Renal pelvis (tissue), 12 donors: ENCODE results near the gene RASSF3. TPM values are rescaled to one million over a fixed set of nuclear protein-coding genes. Genes with fewer than 3 reads are reported as not detected.
"Not testable (repeated sequence)": the region's sequence is repeated elsewhere in the genome, so short reads cannot be mapped to it uniquely, and the experiment has no call there.

Experiments
- DNase-seq: peaks from one replicate; pipeline ENCODE4 v3.0.0-alpha.2; 2013
- long read RNA-seq, 16 experiments: transcript quantifications; one replicate each; lab custom pipeline, GENCODE V29; 2026
- polyA plus RNA-seq, 3 donors: library from polyadenylated mRNA; unstranded; fragments of 120-200 nt; gene quantifications; one replicate each; pipeline ENCODE4 v1.2.1, GENCODE V29; 2013; ENCODE audit not compliant: insufficient read length in 3 of 3

The RASSF3 gene, protein sequence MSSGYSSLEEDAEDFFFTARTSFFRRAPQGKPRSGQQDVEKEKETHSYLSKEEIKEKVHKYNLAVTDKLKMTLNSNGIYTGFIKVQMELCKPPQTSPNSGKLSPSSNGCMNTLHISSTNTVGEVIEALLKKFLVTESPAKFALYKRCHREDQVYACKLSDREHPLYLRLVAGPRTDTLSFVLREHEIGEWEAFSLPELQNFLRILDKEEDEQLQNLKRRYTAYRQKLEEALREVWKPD
- polyA plus RNA-seq = 10 to 100 TPM; 16.5 to 19.0 (median 18.3) TPM
- long read RNA-seq, donor 1, partial matches to known transcripts = 0 of 4 reads
- long read RNA-seq, donor 1, other reads (novel, unspliced or antisense) = 0 of 4 reads
- long read RNA-seq, donor 2, partial matches to known transcripts = 0 of 4 reads
- long read RNA-seq, donor 2, other reads (novel, unspliced or antisense) = 0 of 4 reads
- long read RNA-seq, donor 3, transcript RASSF3-204 (5 exons, 3,492 nt) = major isoform, 6 of 6 reads
- long read RNA-seq, donor 3, partial matches to known transcripts = 0 of 6 reads
- long read RNA-seq, donor 3, other reads (novel, unspliced or antisense) = 0 of 6 reads
- long read RNA-seq, donor 4, partial matches to known transcripts = 24 of 26 reads
- long read RNA-seq, donor 4, other reads (novel, unspliced or antisense) = 0 of 26 reads
- long read RNA-seq, donor 5, partial matches to known transcripts = 20 of 23 reads
- long read RNA-seq, donor 5, other reads (novel, unspliced or antisense) = 0 of 23 reads
- long read RNA-seq, donor 6, partial matches to known transcripts = 0 of 2 reads
- long read RNA-seq, donor 6, other reads (novel, unspliced or antisense) = 0 of 2 reads
- long read RNA-seq, donor 7, transcript RASSF3-204 (5 exons, 3,492 nt) = major isoform, 8 of 8 reads
- long read RNA-seq, donor 7, partial matches to known transcripts = 0 of 8 reads
- long read RNA-seq, donor 7, other reads (novel, unspliced or antisense) = 0 of 8 reads
- long read RNA-seq, donor 8, partial matches to known transcripts = 0 of 4 reads
- long read RNA-seq, donor 8, other reads (novel, unspliced or antisense) = 0 of 4 reads
- long read RNA-seq, donor 9, partial matches to known transcripts = 99 of 118 reads
- long read RNA-seq, donor 9, other reads (novel, unspliced or antisense) = 16 of 118 reads
- long read RNA-seq, donor 10, partial matches to known transcripts = 0 of 2 reads
- long read RNA-seq, donor 10, other reads (novel, unspliced or antisense) = 0 of 2 reads
- long read RNA-seq, donor 11, transcript RASSF3-204 (5 exons, 3,492 nt) = major isoform, 5 of 5 reads
- long read RNA-seq, donor 11, partial matches to known transcripts = 0 of 5 reads
- long read RNA-seq, donor 11, other reads (novel, unspliced or antisense) = 0 of 5 reads
- long read RNA-seq, donor 12, transcript RASSF3-204 (5 exons, 3,492 nt) = major isoform, 13 of 13 reads
- long read RNA-seq, donor 12, partial matches to known transcripts = 0 of 13 reads
- long read RNA-seq, donor 12, other reads (novel, unspliced or antisense) = 0 of 13 reads
- long read RNA-seq, donor 13, transcript RASSF3-204 (5 exons, 3,492 nt) = major isoform, 5 of 5 reads
- long read RNA-seq, donor 13, partial matches to known transcripts = 0 of 5 reads
- long read RNA-seq, donor 13, other reads (novel, unspliced or antisense) = 0 of 5 reads
- long read RNA-seq, donor 14 = 0 reads
- long read RNA-seq, donor 15, transcript RASSF3-204 (5 exons, 3,492 nt) = major isoform, 9 of 9 reads
- long read RNA-seq, donor 15, partial matches to known transcripts = 0 of 9 reads
- long read RNA-seq, donor 15, other reads (novel, unspliced or antisense) = 0 of 9 reads
- long read RNA-seq, donor 16, transcript RASSF3-204 (5 exons, 3,492 nt) = major isoform, 8 of 8 reads
- long read RNA-seq, donor 16, partial matches to known transcripts = 0 of 8 reads
- long read RNA-seq, donor 16, other reads (novel, unspliced or antisense) = 0 of 8 reads

DNA sequence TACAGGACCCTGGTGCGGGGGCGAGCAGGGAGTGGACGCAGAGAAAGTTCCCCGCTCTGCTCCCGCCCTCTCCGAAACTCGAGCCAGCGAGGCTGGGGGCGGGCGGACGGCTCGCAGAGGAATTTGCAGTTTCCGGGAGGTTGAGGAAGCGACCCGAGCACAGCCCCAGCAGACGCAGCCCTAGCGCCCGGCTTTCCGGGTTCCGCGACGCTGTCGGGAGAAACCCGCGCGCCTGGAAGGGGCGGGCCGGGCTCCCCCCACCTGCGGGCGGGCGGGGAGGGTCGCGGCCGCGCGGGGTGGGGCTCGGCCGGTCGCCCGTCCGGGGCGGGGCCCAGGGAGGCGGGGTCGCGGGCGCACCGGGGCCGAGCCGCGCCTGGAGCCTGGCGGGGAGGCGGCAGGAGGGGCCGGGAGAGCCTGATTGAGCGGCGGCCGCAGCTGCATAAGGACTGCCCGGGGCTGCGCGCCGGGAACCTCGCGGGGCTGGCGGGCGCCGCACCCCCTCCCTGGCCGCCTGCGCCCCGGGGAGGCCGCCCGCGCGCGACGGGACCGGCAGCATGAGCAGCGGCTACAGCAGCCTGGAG is at the start of gene RASSF3:
TSS of gene RASSF3 (plus strand) at position 417 of the 581 bp plus-strand sequence. CDS start at position 555, 138 bp downstream.
- DNase-seq = peak; percentile 76

DNA sequence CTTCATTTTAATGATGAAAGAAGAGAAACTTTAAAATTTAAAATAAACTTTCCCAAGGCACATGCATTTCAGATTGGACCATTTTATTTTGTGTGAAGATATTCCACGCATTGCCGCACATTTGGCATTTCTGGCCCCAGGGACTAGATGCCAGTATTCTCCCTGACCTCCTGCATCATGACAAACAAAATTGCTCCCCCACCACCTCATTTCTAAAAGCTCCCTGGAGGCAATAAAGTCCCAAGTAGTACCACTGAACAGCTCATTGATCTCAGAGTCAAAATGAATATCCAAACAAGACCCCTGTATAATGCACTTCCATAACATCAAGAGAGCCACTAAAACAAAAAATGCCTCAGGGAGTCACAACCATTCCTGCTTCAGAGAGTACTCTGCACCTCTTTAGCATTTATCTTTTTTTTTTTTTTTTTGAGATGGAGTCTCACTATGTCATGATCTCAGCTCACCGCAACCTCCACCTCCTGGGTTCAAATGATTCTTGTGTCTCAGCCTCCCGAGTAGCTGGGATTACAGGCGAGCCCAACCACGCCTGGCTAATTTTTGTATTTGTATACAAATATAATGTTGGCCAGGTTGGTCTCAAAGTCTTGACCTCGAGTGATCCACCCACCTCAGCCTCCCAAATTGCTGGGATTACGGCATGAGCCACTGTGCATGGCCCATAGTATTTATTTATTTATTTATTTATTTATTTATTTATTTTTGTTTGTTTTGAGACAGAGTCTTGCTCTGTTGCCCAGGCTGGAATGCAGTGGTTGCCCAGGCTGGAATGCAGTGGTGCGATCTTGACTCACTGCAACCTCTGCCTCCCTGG is 48.8 kb upstream of the RASSF3 start:
- DNase-seq = no peak

DNA sequence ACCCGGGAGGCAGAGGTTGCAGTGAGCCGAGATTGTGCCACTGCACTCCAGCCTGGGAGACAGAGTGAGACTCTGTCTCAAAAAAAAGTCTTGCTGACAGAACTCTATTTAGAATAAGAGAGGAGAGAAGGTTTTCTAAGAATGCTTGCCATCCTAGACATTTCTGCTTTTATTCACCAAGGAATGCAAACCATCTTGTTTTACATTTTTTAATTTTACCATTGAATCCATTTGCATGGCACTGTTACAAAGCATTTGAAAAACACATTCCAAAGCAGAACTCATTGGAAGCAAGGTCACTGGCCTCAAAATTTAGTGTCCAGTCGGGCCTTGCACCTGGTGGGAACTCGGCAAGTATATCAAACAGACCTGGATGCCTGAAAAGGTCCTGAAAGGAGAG is 44.2 kb upstream of the RASSF3 start:
- DNase-seq = no peak

DNA sequence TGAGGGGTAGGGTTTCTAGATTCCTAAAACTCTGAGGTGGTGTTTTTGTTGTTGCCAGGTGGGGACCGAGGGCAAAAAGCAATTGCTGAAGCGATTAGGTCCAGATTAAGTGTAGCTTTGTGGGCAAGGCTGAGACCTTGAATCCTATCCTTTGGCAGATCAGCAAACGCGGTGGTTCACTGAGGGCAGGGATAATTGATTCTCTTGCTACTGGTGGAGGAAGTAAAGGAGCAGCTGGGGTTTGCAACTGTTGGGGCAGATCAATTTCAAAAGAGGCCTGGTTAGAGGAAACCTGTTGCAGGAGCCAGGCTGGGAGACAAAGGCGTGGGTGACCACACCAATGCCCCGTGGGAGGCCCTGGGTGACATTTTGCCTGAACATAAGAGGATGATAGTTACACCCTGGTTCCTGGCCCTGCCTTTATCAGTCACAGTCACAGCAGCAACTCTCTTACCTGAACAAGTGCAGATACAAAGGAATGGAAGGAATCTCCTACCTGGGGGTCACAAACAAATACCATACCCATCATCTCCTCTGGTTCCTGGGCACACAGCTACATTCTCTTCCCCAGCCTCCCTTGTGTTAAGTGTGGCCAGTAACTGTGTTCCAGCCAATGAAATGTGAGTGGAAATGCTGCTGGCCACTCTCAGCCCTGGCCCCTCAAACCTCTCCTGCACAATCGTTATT is 43.3 kb upstream of the RASSF3 start:
- no peak for DNase-seq

DNA sequence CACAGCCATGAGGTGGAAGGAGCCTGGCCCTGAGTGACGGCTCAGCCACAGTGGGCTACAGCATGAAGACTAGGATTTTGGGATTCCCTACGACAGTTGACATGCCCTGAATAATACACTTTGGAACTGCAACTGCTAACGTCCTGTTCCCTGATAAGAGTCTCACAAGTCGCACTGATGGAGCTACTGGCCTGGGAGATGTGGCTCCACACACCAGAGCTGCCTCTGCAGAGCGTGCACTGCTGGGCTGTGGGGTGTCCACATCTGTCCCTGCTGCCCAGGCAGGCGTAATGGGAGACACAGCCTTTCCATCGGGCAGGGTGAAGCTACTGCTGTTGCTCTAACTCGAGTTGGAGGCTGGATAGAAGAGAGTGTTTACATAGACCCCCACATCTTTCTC is 42.7 kb upstream of the RASSF3 start:
- no peak for DNase-seq

DNA sequence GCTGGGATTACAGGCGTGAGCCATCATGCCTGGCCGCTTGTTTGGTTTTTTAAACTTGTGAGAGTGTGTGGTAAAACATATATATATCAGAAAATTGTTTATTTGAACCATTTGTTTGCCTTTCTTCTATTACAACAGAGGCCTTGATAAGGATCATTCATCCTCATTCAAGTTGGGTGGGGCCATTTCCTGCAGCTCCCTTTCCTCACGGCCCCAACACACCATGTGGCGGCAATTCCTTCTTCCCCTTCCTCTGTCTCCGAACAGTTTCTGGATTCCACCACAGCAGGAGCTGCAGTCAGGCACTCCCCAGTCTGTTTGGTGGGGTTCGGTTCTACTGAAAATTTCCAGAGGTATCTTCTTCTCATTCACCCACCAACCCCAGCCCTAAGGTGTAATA is 42.0 kb upstream of the RASSF3 start:
- DNase-seq = no peak

DNA sequence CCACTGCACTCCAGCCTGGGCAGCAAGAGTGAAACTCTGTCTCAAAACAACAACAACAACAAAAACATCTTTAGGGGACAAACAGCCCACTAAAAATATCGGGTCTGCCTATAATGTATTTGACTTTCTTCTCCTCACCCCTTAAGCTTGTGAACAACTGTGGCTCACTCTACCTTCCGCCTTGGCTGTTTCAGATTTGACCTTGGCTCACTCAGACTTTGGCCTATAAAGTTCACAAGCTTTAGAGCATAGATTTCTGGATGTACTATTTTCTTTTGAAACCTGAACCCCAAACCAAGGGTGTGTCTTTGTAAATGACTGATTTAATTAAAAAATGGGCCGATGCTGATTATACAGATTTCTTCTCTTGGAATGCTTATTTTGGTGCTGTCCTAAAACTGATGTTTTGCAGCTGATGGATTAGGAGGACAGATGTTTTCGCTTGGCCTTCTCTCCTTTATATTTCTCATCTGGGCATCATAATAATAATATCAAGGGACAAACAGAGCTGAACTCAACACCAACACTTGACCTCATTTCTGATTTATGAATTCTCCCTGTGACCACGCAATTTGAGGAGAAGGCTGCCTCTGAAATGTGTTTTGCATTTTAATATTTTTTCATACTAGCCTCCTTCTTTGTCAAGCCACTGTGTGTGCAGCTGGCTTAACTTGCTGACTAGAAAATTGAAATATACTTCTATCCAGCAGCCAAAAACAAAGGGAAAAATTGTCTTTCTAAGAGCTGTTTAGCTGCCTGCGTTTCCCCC is 40.2 kb upstream of the RASSF3 start:
- DNase-seq = no peak

DNA sequence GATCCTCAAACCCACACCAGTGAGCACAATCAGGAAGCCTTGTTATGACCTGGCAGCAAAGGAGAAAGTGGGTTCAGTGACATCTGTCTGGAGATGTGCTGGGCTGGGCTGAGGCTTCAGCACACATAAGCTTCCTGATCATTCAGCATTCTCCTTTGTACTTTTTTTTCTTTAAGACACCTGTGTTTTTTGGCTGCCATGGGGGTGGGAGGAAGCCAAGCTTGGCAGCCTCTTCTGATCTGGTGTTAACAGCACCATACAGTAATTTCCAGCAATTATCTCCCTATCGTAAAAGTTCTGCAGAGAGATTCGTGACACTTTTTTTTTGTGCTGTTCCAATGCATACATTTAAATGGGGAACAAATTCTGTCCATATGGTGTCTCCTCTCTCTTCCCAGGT is 38.9 kb upstream of the RASSF3 start:
- no peak for DNase-seq

DNA sequence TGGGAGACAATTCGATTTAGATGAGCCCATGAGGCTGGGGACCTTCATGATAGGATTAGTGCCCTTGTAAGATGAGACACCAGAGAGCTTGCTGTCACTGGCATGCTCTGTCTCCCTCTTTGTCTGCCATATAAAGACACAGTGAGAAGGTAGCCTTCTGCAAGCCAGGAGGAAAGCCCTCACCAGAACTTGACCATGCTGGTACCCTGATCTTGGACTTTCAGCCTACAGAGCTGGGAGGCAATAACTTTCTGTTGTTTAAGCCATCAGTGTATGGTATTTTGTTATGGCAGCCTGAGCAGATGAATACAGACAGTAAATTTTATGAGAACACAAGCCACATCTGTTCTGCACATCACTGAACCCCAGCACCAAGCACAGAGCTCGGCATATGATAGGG is 38.1 kb upstream of the RASSF3 start:
- no peak for DNase-seq

DNA sequence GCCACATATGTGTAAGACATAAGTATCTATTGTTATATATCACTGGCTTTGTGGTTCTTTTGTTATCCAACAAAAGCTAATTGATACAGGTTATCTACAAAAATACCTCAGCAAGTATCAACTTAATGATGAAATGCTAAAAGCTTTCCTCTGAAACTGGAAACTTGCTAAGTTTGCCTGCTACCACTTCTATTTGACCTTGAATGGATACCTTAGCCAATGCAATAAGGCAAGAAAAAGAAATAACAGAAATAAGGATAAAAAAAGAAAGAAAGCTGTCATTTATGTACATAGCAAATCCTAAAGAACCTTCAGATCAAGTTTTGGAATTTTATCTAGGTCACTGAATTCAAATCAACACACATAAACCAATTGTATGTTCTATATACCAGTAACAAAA is 35.5 kb upstream of the RASSF3 start:
- no peak for DNase-seq

DNA sequence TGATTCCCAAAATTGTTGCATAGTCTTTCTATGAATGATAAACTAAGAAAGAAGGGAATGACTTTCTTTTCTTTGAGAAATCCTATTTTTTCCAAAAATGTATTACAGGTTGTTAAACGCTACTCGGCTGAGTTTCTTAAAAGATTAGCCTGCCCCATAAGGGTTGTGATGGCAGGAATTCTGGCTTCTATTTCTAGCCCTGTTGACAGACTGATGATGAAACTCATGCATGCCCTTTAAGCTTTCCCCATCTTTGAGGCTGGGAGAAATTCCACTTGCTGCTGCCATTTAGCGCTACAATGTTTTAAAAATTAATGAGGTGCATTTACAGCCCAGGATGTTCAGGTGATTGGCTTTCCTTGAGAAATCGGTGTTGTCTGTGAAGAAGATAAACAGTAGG is 33.2 kb upstream of the RASSF3 start:
- DNase-seq = no peak

DNA sequence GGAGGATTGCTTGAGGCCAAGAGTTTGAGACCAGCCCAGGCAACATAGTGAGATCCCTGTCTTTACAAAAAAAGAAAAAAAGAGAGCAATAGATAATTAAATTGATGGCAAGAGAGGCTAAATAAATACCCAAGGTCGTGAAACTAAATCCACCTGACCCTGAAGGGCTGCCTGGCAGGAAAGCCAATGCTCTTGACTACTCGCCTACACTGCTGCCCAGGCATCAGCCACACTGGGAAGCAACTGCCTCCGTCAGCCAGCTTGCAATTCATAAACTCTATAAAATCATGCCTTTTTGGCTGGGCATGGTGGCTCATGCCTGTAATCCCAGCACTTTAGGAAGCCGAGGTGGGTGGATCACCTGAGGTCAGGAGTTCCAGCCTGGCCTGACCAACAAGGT is 31.7 kb upstream of the RASSF3 start:
- DNase-seq = no peak

DNA sequence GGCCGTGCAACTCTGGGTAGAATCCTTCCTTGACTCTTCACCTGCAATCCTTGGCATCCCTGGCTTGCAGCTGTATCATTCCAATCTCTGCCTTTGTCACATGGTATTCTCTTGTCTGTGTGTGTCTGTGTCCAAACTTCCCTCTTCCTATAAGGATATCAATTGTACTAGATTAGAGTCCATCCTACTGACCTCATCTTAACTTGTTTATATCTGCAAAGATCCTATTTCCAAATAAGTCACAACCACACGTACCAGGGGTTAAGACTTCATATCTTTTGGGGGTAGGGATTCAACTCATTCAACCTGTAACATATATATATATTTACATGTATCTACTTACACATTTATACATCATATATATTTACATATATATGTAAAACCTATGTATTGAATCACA is 29.6 kb upstream of the RASSF3 start:
- no peak for DNase-seq

DNA sequence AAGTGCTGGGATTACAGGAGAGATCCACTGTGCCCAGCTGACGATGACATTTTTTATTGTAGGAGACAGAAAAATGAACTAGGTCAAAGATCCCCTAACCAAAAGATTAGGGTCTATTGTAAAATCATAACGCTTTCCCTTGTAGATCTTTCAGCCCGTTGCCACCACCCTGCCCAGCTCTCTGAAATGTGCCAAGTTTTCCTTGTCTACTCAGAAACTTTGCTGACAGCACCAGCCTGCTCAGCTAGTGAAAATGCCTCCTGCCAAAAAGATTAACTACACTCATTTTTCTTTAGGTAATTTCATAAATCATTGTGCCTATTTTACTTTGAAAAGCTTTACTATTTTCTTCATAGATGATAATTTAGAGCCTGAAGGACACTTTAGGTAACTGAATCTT is 28.2 kb upstream of the RASSF3 start:
- no peak for DNase-seq

DNA sequence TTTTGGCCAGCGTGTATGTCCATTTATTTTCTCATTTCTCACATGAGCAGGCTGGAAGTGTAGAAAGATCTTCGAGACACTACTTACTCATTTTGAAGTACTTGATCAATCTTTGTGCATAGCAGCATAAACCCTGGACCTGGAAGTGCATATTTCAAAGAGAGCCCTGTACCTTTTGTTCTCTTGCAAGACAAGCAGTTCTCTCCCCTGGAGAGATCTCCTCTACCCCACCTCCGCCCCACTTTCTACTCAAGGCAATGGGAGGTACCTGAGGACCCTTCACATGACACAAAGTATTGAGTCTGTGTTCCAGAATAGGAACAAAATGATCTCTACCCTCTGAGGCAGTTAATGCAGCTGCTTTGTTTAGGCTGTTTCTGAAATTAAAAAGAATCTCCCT is 27.4 kb upstream of the RASSF3 start:
- DNase-seq = no peak

DNA sequence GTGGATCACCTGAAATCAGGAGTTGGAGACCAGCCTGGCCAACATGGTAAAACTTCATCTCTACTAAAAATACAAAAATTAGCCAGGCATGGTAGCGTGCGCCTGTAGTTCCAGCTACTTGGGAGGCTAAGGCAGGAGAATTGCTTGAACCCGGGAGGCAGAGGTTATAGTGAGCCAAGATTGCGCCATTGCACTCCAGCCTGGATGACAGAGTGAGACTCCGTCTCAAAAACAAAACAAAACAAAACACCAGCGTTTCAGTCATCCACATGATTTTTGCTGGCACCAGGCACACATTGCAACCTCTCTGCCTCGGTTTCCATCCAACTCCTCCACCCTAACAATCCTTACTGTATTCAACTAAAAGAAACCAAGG is 26.9 kb upstream of the RASSF3 start:
- not testable (repeated sequence) for DNase-seq

DNA sequence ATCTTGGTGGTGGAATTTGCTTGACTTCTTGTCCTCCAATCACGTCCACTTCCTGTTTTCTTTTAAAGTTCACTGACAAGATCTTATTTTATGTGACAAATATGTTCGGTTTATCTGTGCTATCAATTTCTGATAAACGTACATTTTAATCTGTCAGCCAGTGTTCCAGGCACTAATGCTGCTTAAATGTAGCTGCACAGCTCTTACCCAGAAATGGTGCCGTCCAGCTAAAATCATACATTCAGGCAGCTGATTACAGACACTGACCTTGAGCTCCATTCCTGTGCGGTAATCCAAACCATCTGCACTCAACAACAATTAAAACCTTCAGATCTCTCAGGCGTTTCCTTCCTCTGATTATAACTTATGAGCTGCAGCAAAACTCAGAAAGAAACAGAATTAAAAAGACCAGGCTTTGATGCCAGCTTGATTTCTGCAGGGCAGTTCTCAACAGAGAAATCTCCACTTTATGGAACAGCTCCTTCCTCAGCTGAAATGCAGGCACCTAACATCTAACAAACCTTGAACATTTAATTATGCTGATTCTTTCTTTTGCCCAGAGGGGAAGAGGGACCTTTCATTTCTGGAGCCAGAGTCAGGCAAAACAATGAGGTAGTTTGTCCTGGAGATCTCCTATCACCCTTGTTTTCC is 26.4 kb upstream of the RASSF3 start:
- DNase-seq = peak; percentile 71
